Omental fat pad (tissue), 4 donors: ENCODE data around the gene ELOVL1. TPM values are rescaled to one million over a fixed set of nuclear protein-coding genes. Genes with fewer than 3 reads are reported as not detected.
"Not testable (repeated sequence)": the region's sequence is repeated elsewhere in the genome, so short reads cannot be mapped to it uniquely, and the experiment has no call there.

ENCODE experiments used
- ATAC-seq: fragments of 150-250 bp; one replicate; pipeline ENCODE4 v1.9.1; 2016; ENCODE audit warnings: mild to moderate bottlenecking, moderate library complexity; ENCODE audit not compliant: low FRiP score
- DNase-seq: peaks from one replicate; pipeline ENCODE4 v3.0.0-alpha.2; 2019; ENCODE audit warnings: low spot score
- total RNA-seq, 4 donors: library from RNA; depleted of rRNA; stranded (reverse); fragments of >200 nt; gene quantifications; one replicate each; pipeline ENCODE4 v1.1.0, GENCODE V29; 2016
- TF ChIP-seq, protein P1 (sequence below), 3 donors: fragments of 450-650 bp; IDR thresholded peaks; one replicate each; pipeline ENCODE4 v1.5.1; 2016 to 2017; ENCODE audit warnings: antibody characterized with exemption in 3 of 3, mild to moderate bottlenecking in 3 of 3, moderate library complexity in 2 of 3

Gene ELOVL1
- 100 to 1,000 TPM in 1 of 4 donors, 10 to 100 TPM in 3; 56.4 to 124 (median 78.2) TPM for total RNA-seq

DNA sequence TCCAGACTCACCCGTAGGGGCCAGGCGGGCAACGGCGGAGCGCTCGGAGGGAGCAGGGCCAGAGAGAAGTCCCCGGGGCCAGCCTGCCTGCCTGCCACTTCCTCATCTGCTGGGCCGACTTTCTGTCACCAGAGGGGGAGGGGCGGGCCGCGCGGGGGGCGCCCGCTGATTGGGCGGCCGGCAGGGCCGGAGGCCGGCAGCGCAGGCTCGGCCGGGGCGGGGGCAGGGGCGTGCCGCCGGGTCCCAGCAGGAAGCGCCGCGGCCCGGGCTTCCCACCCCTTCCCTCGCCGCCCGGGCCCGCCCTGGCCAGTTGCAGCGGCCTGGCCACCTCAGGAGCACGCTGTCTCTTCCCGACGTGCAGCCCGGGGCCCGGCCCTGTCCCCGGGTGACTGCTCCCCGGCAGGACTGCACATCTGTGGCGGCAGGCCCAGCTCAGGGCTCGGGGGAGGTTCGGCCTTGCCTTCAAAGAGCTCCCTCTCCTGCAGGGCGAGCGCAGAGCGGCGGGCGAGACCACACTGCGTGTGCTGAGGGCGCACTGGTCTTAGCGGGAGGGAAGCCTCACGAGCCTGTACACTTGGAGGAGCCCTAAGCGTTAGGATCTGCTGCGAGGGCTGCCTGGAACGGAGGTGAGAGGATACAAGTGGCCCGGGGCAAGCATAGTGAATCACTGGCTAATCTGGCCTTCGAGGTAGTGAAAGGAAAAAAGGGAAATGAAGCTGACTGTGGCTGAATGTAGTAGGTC, at the start of gene ELOVL1:
Gene ELOVL1, minus strand, starts transcription at position 108 of the 742 bp plus-strand sequence. CDS start 2,402 bp downstream, outside the sequence.
- DNase-seq (peak; percentile 70), ATAC-seq (peak; percentile 90)
- TF ChIP-seq, protein P1, sequence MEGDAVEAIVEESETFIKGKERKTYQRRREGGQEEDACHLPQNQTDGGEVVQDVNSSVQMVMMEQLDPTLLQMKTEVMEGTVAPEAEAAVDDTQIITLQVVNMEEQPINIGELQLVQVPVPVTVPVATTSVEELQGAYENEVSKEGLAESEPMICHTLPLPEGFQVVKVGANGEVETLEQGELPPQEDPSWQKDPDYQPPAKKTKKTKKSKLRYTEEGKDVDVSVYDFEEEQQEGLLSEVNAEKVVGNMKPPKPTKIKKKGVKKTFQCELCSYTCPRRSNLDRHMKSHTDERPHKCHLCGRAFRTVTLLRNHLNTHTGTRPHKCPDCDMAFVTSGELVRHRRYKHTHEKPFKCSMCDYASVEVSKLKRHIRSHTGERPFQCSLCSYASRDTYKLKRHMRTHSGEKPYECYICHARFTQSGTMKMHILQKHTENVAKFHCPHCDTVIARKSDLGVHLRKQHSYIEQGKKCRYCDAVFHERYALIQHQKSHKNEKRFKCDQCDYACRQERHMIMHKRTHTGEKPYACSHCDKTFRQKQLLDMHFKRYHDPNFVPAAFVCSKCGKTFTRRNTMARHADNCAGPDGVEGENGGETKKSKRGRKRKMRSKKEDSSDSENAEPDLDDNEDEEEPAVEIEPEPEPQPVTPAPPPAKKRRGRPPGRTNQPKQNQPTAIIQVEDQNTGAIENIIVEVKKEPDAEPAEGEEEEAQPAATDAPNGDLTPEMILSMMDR (IDR thresholded peaks at IDR 0.05), result no peak

DNA sequence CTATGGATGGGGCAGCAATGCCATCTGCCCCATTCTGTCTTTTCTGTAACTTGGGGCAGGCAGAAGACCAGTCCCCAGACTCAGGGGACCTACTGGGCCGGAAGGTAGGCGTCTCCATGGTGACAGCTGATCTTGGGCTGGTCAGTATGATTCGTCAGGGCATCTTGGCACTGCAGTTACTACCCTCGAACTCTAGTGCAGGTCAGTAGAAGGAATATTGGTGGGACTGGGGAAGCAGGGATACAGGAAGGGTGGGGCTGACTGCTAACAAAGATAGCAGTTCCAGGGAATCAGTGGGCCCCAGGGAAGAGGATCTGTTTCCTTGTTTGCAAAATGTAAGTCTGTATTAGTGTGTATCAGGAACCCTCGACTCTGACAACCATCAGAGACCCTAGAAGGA, 48.1 kb upstream of the ELOVL1 start:
- ATAC-seq, result no peak
- DNase-seq, result no peak
- TF ChIP-seq, protein P1 (IDR thresholded peaks at IDR 0.05), result no peak

- peak; percentile 65 for DNase-seq
- peak; percentile 74 for ATAC-seq
- TF ChIP-seq, protein P1 (IDR thresholded peaks at IDR 0.05), result peak in 1 of 3 donors; percentile 38
Observed at GRCh38 chr1:43414634-43415223, 46.9 kb upstream of the ELOVL1 start.

- not testable (repeated sequence) for DNase-seq, ATAC-seq
Observed at GRCh38 chr1:43413426-43413825, 45.6 kb upstream of the ELOVL1 start.

GRCh38 chr1:43410571-43410970, 42.8 kb upstream of the ELOVL1 start:
- ATAC-seq (no peak), DNase-seq (no peak)
- TF ChIP-seq, protein P1 (IDR thresholded peaks at IDR 0.05), result no peak

GRCh38 chr1:43405876-43406234, 38.0 kb upstream of the ELOVL1 start:
- no peak for ATAC-seq

DNA sequence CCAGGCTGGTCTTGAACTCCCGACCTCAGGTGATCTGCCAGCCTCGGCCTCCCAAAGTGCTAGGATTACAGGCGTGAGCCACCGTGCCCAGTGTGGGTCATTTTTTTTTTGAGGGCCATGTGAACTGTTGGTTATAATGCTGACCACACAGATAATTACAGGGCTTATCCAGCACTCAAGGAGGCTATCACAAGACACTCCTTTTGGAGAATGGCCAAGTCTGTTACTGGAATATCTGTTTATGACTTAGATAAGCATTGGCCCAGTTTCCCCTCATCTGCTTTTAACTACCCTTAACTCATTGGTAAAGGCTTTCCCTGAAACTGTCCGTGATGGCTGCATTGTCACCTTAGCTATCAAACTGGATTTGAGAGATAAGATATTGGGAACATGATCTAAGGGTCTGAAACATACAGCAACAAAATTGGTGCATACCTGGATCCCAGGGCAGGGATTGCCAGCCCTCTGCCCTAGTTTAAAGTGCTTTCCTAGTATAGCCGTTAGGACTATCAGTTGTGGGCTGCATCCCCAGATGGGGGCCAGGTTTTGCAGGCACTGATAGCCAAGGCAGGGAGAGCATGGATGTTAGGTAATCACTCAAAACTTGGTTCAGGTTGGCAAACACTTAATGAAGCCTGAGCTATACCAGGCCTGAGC, 37.5 kb upstream of the ELOVL1 start:
- TF ChIP-seq, protein P1 (IDR thresholded peaks at IDR 0.05), result no peak
- DNase-seq (no peak), ATAC-seq (peak; percentile 63)

More at GRCh38 chr1:43405876-43406234, 38.0 kb upstream of the ELOVL1 start:
- DNase-seq, result no peak
- TF ChIP-seq, protein P1 (IDR thresholded peaks at IDR 0.05), result no peak
